ENCODE data around the gene HDGFL2.

Gene HDGFL2

GRCh38 chr19:4430760-4431159 lies 41.3 kb upstream of the HDGFL2 start:
- H3K4me3 ChIP-seq (ENCODE audit: low read depth, low read length), result no peak overlapping the region
- no peak for DNase-seq (ENCODE audit: low read depth, low spot score)
- TF ChIP-seq, protein P1, sequence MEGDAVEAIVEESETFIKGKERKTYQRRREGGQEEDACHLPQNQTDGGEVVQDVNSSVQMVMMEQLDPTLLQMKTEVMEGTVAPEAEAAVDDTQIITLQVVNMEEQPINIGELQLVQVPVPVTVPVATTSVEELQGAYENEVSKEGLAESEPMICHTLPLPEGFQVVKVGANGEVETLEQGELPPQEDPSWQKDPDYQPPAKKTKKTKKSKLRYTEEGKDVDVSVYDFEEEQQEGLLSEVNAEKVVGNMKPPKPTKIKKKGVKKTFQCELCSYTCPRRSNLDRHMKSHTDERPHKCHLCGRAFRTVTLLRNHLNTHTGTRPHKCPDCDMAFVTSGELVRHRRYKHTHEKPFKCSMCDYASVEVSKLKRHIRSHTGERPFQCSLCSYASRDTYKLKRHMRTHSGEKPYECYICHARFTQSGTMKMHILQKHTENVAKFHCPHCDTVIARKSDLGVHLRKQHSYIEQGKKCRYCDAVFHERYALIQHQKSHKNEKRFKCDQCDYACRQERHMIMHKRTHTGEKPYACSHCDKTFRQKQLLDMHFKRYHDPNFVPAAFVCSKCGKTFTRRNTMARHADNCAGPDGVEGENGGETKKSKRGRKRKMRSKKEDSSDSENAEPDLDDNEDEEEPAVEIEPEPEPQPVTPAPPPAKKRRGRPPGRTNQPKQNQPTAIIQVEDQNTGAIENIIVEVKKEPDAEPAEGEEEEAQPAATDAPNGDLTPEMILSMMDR (IDR thresholded peaks at IDR 0.05; ENCODE audit: low read depth, low read length), result no peak
- in situ Hi-C loops (cut with HindIII; ENCODE audit: low sequenced_read_pairs), result no loop called here

GRCh38 chr19:4431296-4431695 lies 40.8 kb upstream of the HDGFL2 start:
- H3K4me3 ChIP-seq (ENCODE audit: low read depth, low read length), result no peak overlapping the region
- TF ChIP-seq, protein P1 (IDR thresholded peaks at IDR 0.05; ENCODE audit: low read depth, low read length), result no peak
- in situ Hi-C loops (cut with HindIII; ENCODE audit: low sequenced_read_pairs), result no loop called here
- DNase-seq (ENCODE audit: low read depth, low spot score), result no peak

GRCh38 chr19:4431808-4432674 lies 40.1 kb upstream of the HDGFL2 start:
- no peak for DNase-seq (ENCODE audit: low read depth, low spot score)
- TF ChIP-seq, protein P1 (IDR thresholded peaks at IDR 0.05; ENCODE audit: low read depth, low read length), result no peak
- in situ Hi-C loops (cut with HindIII; ENCODE audit: low sequenced_read_pairs), result no loop called here
- no peak overlapping the region for H3K4me3 ChIP-seq (ENCODE audit: low read depth, low read length)

- in situ Hi-C loops (cut with HindIII; ENCODE audit: low sequenced_read_pairs), result no loop called here
- H3K4me3 ChIP-seq (ENCODE audit: low read depth, low read length), result no peak overlapping the region
- TF ChIP-seq, protein P1 (IDR thresholded peaks at IDR 0.05; ENCODE audit: low read depth, low read length), result no peak
- DNase-seq (ENCODE audit: low read depth, low spot score), result no peak
Observed at GRCh38 chr19:4432918-4433506, 39.1 kb upstream of the HDGFL2 start.

DNA sequence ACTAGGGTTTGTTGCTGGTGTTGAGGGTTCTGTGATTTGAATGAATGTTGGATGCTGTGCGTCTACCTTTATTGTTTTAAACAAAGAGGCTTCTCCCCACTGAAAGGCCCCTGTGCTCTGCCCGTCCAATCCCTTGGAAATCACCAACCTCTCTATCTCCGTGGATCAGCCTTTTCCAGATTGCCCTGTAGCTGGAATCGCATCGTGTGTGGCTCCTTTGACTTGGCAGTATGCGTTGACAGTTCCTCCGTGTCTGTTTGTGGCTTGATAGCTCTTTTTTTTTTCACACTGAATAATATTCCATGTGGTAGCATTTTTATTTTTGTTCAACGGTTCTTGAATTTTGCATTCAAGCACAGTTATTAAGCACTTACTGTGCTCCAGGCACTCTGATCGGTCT lies 37.7 kb upstream of the HDGFL2 start:
- in situ Hi-C loops (cut with HindIII; ENCODE audit: low sequenced_read_pairs), result no loop called here
- DNase-seq (ENCODE audit: low read depth, low spot score), result no peak
- TF ChIP-seq, protein P1 (IDR thresholded peaks at IDR 0.05; ENCODE audit: low read depth, low read length), result no peak
- no peak overlapping the region for H3K4me3 ChIP-seq (ENCODE audit: low read depth, low read length)

DNA sequence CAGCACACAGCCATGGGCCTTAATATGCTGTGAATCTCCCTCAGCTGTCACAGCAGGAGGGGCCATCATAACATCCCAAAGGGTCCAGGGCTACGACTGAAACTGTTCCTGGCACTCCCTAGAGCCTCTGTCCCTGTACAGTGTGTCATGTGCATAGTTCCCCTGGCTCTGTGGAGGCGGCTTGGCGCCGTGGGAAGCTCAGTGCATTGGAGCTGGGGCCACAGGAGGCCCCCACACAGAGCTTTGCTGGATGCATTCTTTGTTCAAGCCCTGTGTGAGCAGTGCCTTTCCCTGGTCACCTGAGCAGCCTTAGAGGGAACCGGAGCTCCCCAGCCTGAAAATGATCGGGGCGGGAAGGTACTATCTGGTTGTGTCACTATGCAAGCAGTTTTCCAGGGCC lies 35.9 kb upstream of the HDGFL2 start:
- TF ChIP-seq, protein P1 (IDR thresholded peaks at IDR 0.05; ENCODE audit: low read depth, low read length), result no peak
- H3K4me3 ChIP-seq (ENCODE audit: low read depth, low read length), result no peak overlapping the region
- in situ Hi-C loops (cut with HindIII; ENCODE audit: low sequenced_read_pairs), result no loop called here
- DNase-seq (ENCODE audit: low read depth, low spot score), result no peak

All from astrocyte of the spinal cord (primary cell).